Stimulated activated CD4-positive, alpha-beta T cell treated with anti-CD3 and anti-CD28 coated beads, Interleukin-12 subunit alpha, Interleukin-12 subunit beta, amount 100 ng/mL, for 48 hours (primary cell): ENCODE results near the gene RAP1GAP.
"Not testable (repeated sequence)": the region's sequence is repeated elsewhere in the genome, so short reads cannot be mapped to it uniquely, and the experiment has no call there.

ENCODE experiments used
- DNase-seq, 3 donors: peaks; one replicate each; pipeline ENCODE4 v3.0.0-alpha.2; 2020; ENCODE audit warnings: low read depth in 2 of 3, low spot score in 1 of 3

RAP1GAP gene

DNA sequence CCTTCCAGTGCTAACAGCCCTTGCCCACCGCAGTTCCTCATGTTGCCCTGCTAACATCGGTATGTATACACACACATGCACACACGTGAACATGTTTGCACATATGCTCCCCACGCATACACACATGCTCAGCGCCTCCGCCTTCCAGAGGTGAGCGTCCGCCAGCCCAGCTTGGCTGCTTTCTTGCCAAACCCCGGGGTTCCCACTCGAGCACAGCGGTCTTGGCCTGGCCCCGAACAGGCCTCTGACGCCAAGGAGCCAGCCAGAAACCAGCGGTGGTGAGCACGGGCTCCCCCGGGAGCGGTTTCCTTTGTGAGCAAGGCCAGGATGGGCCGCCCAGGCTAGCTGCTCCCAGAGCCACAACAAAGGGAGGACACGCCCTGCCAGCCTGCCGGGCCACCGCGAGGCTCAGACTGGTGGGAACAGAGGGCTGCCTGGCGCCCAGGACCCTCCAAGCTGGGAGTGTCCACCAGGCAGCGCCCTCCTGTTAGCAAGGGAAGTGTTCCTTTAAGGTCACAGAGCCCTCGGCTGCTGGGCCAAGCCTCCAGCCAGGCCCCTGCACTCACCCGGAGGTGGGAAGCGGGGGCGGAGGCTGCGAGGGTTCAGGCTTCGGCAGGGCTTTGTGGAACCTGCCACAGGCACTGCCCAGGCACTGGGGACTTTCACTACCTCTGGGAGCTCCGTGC is 94.5 kb downstream of the RAP1GAP start:
- DNase-seq: no peak

DNA sequence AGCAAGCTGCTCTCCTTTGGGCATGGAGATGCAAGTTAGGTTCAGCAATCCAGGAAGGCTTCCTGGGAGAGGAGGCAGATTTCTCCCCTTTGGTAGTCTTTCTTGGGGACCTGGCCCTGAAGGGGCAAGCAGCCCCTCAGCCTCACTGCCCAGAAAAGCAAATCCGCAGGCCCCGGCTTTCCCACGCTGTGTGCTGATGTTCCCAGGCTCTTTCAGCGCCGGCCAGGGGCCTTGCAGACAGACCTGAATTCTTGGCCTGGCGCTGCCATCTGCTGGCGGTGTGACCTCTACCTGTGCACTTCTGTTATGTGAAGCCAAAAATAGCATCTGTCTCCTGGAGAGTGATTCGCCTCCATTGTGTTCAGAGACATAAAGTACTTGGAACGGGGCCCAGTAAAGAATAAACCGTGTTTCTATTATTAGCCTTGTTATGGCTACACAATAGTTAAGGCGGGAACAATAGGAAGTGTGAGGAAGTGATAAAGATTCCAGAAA is 95.1 kb downstream of the RAP1GAP start:
- no peak for DNase-seq

- DNase-seq: no peak
Observed at GRCh38 chr1:21573475-21573874, 95.7 kb downstream of the RAP1GAP start.

DNA sequence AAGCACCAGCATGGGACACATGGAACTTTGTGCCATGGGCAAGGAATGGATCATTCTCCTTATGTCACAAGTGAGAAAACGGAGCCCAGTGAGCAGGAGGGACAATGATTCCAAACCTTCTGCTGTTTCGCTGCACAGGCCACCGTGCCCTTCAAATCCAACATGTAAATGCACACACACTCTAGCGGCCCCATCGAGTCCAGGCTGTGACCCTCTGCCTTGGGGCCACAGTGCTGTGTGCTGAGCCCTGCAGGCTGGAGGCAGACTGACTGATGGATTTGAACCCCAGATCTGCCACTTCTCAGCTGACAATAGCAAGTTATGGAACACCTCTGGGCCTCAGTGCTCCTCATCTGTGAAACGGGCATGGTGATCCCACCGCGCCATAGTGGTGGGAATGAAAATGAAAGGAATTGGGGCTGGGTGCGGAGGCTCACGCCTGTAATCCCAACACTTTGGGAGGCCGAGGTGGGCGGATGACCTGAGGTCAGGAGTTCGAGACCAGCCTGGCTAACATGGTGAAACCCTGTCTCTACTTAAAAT is 96.4 kb downstream of the RAP1GAP start:
- DNase-seq: no peak

DNA sequence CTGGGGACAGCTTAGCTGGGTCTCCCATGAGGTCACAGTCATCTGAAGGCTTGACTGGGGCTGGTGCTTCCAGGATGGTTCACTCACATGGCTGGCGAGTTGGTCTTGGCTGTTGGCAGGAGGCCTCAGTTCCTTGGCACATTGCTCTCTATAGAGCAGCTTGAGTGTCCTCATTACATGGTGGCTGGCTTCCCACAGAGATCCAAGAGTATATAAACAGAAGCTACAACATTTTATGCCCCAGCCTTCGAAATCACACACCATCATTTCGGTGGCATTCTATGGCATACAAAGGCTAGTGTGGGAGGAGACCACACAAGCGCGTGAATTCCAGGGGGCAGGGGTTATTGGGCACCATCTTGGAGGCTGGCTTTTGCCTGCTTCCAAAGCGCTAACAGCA is 96.9 kb downstream of the RAP1GAP start:
- no peak for DNase-seq

DNA sequence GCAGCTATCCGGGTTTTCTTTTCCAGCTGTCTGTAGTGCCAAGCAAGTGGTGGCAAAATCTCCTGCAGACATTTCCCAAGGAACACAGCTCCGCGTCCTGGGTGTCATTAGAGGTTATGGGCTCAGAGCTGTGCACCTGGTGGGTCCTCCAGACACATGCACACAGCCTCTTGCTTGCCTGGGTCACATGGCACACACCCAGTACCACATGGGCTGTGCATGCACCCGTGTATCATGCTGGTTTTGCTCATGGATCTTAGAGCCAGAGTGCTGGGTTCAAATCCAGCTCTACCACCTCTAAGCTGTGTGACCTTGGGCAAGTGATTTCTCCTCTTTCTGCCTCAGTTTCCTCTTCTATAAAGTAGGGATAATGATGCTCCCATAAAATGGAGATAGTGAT is 98.3 kb downstream of the RAP1GAP start:
- DNase-seq: no peak

GRCh38 chr1:21570528-21570875 is 98.7 kb downstream of the RAP1GAP start:
- no peak for DNase-seq

DNA sequence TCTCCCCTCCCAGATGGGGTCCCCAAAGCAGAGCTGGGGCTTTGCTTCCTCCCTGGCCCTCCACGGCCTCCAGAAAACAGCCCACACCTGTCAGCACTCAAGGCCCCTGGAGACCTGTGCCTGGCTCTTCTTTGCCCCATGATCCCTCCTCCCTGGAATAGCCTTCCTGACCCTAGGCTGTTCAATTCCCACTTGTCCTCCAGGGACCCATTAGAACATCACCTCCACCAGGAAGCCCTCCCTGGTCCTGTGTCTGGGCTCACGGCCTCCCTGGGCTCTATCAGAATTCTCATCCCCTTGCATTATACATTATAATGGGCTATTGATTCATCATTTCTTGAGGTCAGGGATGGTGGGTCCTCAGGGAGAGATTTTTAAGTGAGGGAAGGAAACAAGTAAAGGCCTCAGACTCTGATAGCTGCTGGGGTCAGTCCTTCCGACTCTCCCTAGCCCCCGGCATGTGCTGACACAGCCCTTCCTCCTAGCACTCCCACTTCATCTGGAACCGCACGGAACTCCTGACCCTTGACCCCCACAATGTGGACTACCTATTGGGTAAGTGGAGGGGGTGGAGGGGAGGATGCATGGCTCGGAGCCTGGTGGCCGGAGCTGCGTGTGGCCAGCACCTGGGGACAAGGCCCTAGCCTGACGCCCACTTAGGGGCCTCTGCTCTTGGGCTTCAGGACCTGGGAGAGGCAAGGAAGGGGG is 99.2 kb downstream of the RAP1GAP start:
- DNase-seq: no peak

DNA sequence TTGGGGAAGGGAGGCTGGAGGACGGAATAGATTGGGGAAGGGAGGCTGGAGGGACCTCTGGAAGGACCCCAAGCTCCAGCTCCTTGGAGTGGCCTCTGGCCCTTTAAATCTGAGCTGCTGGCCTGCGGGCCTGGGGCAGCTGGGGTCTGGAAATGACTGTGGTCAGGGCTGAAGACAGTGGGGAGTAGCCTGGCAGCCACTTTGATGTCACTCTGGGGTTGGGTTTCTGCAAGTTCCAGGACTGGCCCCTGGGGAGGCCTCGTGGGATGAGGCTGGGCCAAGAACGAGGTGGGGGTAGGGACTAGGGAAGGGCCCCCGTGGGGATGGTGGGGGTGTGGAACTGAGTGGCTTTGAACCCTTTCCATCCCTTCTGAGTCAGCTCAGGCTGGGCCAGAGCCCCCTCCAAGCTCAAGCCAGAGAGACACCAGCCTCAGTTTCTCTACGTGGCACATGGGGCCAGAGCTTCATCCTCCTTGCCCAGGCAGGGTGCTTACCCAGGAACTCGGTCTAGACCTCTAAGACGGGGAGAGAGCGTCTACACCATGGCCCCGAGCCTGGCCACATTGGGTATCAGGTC is 100.3 kb downstream of the RAP1GAP start:
- DNase-seq: no peak

DNA sequence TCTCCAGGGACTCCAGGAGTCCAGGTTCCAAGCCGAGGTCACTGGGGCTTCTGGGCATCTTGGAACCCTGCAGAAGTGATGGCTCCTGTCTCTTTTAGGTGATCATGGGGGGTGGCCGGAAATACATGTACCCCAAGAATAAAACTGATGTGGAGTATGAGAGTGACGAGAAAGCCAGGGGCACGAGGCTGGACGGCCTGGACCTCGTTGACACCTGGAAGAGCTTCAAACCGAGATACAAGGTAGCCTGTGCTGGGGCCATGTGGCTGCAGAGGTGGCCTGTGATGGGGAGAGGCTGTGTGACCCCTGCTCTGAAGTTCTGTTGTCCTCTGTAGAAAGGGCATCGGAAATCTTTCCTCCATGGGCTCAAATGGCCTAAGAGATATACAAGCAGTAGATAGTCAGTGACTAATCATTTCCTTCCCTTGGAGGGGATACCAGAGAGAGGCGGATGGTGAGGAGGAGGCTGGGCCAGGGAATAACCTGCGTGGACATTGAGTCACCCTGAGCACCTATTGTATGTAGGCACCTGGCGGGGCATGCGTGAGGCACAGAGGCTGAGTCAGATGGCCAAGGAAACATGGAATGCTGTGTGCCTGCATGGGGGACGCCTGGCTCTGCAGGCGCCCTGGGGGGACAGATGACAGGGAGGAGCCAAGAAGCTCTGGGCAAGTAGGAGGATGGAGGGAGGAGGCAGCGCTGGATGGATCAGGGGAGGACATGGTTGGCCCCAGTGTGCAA is 101.0 kb downstream of the RAP1GAP start:
- DNase-seq: no peak

GRCh38 chr1:21567241-21568005 is 101.7 kb downstream of the RAP1GAP start:
- no peak for DNase-seq

- not testable (repeated sequence) for DNase-seq
Observed at GRCh38 chr1:21566361-21566760, 102.8 kb downstream of the RAP1GAP start.

GRCh38 chr1:21565285-21565684 is 103.9 kb downstream of the RAP1GAP start:
- no peak for DNase-seq

GRCh38 chr1:21564521-21565095 is 104.5 kb downstream of the RAP1GAP start:
- no peak for DNase-seq

- DNase-seq: no peak
Observed at GRCh38 chr1:21563971-21564370, 105.2 kb downstream of the RAP1GAP start.

GRCh38 chr1:21562896-21563295 is 106.3 kb downstream of the RAP1GAP start:
- DNase-seq: no peak

DNA sequence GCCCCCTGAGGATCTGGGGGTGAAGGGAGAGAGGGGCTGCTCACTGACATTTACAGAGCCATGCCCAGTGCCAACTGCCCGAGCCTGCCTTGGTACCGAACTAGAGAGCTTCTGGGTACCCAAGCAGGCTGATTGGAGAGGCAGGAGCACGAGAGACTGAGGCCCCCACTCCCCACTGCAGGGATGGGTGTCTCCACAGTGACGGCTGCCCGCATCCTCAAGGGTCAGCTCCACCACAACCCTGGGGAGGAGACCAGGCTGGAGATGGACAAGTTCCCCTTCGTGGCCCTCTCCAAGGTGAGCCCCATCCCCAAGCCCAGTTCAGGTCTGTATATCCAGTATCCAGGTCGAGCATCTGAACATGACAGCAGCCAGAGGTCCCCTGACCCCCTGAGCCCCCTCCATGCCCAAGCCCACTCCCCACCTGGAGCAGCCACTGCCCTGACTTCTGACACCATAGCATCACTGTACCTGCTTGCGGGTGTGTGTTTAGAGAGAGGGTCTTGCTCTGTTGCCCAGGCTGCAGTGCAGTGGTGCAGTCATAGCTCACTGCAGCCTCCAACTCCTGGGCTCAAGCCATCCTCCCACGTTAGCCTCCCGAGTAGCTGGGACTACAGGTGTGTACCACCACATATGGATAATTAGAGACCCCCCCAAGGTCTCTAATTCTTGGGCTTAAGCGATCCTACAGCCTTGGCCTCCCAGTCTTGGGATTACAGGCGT is 108.1 kb downstream of the RAP1GAP start:
- DNase-seq: no peak

GRCh38 chr1:21559788-21560567 is 109.2 kb downstream of the RAP1GAP start:
- DNase-seq: no peak
